ENCODE measurements around the gene ADAMTS8. TPM values are rescaled to one million over a fixed set of nuclear protein-coding genes. Genes with fewer than 3 reads are reported as not detected.

ADAMTS8 gene, protein sequence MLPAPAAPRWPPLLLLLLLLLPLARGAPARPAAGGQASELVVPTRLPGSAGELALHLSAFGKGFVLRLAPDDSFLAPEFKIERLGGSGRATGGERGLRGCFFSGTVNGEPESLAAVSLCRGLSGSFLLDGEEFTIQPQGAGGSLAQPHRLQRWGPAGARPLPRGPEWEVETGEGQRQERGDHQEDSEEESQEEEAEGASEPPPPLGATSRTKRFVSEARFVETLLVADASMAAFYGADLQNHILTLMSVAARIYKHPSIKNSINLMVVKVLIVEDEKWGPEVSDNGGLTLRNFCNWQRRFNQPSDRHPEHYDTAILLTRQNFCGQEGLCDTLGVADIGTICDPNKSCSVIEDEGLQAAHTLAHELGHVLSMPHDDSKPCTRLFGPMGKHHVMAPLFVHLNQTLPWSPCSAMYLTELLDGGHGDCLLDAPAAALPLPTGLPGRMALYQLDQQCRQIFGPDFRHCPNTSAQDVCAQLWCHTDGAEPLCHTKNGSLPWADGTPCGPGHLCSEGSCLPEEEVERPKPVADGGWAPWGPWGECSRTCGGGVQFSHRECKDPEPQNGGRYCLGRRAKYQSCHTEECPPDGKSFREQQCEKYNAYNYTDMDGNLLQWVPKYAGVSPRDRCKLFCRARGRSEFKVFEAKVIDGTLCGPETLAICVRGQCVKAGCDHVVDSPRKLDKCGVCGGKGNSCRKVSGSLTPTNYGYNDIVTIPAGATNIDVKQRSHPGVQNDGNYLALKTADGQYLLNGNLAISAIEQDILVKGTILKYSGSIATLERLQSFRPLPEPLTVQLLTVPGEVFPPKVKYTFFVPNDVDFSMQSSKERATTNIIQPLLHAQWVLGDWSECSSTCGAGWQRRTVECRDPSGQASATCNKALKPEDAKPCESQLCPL
- under 1 TPM in 2 of 4 donors, not detected in 2; under 0.01 to 0.17 TPM for total RNA-seq

GRCh38 chr11:130428316-130429119 is at the start of gene ADAMTS8:
Gene ADAMTS8 (minus strand): TSS chr11:130428609. CDS start chr11:130428286, 323 bp downstream.
- no peak for TF ChIP-seq CTCF (IDR thresholded peaks at IDR 0.05; ENCODE audit: low read depth)

DNA sequence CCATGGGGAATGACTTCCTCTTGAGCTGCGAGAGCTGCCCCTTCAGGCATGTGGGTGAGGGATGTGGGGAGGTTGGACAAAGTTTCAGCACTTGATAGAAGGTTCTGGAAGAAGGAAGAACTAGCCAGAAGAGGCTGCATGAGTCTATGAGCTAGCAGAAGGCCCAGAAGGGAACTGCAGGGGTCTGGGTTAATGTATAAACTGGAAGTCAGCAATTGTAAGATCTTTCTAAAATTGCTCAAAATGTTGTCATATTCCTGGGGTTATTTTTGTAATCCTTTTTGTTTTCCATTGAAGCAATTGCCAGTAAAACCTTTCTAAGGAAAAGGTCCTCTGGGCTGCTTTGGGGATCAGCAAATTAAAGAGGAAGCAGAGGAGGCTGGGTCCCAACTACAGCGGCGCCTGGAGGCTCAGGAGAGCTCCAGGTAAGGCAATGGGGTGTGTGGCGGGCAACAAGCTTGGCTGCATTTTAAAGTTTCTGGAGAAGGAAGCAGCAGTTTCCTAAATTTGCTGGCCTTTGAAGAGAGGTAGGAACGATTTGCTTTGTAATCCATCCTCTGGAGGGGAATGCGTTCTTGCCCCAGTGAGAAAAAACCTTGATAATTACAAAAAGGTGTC is 49.3 kb upstream of the ADAMTS8 start:
- TF ChIP-seq CTCF (IDR thresholded peaks at IDR 0.05; ENCODE audit: low read depth), result no peak

GRCh38 chr11:130476922-130477491 is 48.6 kb upstream of the ADAMTS8 start:
- TF ChIP-seq CTCF (IDR thresholded peaks at IDR 0.05; ENCODE audit: low read depth), result no peak

- no peak for TF ChIP-seq CTCF (IDR thresholded peaks at IDR 0.05; ENCODE audit: low read depth)
These were observed 48.0 kb upstream of the ADAMTS8 start for GRCh38 chr11:130476200-130476921.

DNA sequence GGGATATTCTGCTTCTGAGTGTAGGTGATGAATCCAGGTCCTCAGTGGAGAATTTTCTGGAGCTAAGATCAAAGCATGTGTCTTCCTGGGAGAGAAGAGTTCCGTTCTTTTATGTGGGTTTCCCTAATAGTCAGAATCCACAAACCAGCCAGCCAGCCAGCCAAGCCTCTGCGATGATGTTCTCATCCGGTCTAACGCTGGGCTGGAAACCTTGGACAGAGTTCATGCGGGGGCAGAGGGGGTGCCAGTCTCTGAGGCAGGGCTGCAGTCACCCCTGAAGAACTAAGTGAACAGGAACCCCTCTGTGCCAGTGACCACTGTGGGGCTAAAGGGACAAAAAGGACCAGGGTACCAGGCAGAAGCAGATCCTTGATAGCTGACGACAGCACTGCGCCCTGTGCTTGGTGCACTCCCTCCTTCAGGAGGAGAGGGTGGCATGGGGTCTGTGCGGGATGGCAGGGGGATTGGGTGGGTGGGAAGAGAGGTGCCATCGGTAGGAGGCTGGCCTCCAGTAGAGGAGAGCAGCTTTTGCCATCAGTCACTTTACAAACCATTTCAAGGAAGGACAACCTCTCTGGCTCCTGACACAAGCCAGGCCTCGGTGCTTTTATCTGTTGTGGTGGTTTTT is 47.1 kb upstream of the ADAMTS8 start:
- no peak for TF ChIP-seq CTCF (IDR thresholded peaks at IDR 0.05; ENCODE audit: low read depth)
